ENCODE measurements around the gene GDPD4. TPM values are rescaled to one million over a fixed set of nuclear protein-coding genes. Genes with fewer than 3 reads are reported as not detected.

GDPD4 gene
- total RNA-seq, 2 experiments from 2014 or later, result not detected

- no peaks in the 10 kb centered on the region for H3K36me3 Mint-ChIP-seq
Observed at GRCh38 chr11:77175021-77175842, 126.3 kb downstream of the GDPD4 start.

GRCh38 chr11:77174559-77174958 is 126.9 kb downstream of the GDPD4 start:
- Mint-ChIP-seq H3K4me3 (no peak overlapping the region), H3K4me1 (no peaks in the 10 kb centered on the region), H3K9me3 (ENCODE audit: low read depth) (no peaks in the 10 kb centered on the region), H3K27me3 (no peaks in the 10 kb centered on the region), H3K27ac (no peak overlapping the region), H3K36me3 (no peaks in the 10 kb centered on the region)
- CTCF ChIA-PET, result interaction anchor here (2.7 kb wide), 1 partner anchor 47 kb away, joined by 9 read pairs; the partner anchor contains the start of gene MYO7A
- ATAC-seq (no peak), DNase-seq (no peak)

More at GRCh38 chr11:77175021-77175842, 126.3 kb downstream of the GDPD4 start:
- Mint-ChIP-seq H3K27me3 (no peaks in the 10 kb centered on the region), H3K27ac (no peak overlapping the region), H3K4me3 (no peak overlapping the region), H3K4me1 (no peaks in the 10 kb centered on the region), H3K9me3 (ENCODE audit: low read depth) (no peaks in the 10 kb centered on the region)
- CTCF ChIA-PET, result interaction anchor here (2.7 kb wide), 1 partner anchor 48 kb away, joined by 9 read pairs; the partner anchor contains the start of gene MYO7A
- DNase-seq (no peak), ATAC-seq (no peak)

GRCh38 chr11:77173494-77173893 is 128.0 kb downstream of the GDPD4 start:
- DNase-seq (no peak), ATAC-seq (no peak)
- no peaks in the 10 kb centered on the region for H3K9me3 Mint-ChIP-seq (ENCODE audit: low read depth)
- no peaks in the 10 kb centered on the region for H3K27me3 Mint-ChIP-seq
- no peak overlapping the region for H3K4me3 Mint-ChIP-seq
- no peaks in the 10 kb centered on the region for H3K36me3 Mint-ChIP-seq
- no peak overlapping the region for H3K27ac Mint-ChIP-seq
- CTCF ChIA-PET, result interaction anchor here (1.2 to 2.7 kb wide), 2 partner anchors 15 to 46 kb away, joined by 5 to 9 read pairs; partner anchors contain the start of gene MYO7A
- no peaks in the 10 kb centered on the region for H3K4me1 Mint-ChIP-seq

- ATAC-seq, result no peak
- Mint-ChIP-seq H3K27me3 (no peaks in the 10 kb centered on the region), H3K9me3 (ENCODE audit: low read depth) (no peaks in the 10 kb centered on the region), H3K27ac (no peak overlapping the region), H3K4me3 (no peak overlapping the region), H3K4me1 (peaks cover 1% of the 10 kb centered on the region), H3K36me3 (no peaks in the 10 kb centered on the region)
- CTCF ChIA-PET, result interaction anchor here (1.2 to 2.7 kb wide), 2 partner anchors 16 to 45 kb away, joined by 5 to 9 read pairs; partner anchors contain the start of gene MYO7A
- no peak for DNase-seq
Observed at GRCh38 chr11:77172666-77172982, 128.9 kb downstream of the GDPD4 start.

GRCh38 chr11:77171885-77172665 is 129.4 kb downstream of the GDPD4 start:
- Mint-ChIP-seq H3K27ac (no peak overlapping the region), H3K4me1 (peaks cover 5% of the 10 kb centered on the region), H3K27me3 (no peaks in the 10 kb centered on the region), H3K9me3 (ENCODE audit: low read depth) (no peaks in the 10 kb centered on the region), H3K4me3 (no peak overlapping the region), H3K36me3 (no peaks in the 10 kb centered on the region)
- ATAC-seq, result no peak
- DNase-seq, result no peak
- CTCF ChIA-PET, result interaction anchor here (1.2 kb wide), 1 partner anchor 16 kb away, joined by 5 read pairs; no protein-coding TSS in a partner anchor

- no peak for DNase-seq
- no peaks in the 10 kb centered on the region for H3K27me3 Mint-ChIP-seq
- ATAC-seq, result no peak
- H3K27ac Mint-ChIP-seq, result no peak overlapping the region
- H3K36me3 Mint-ChIP-seq, result no peaks in the 10 kb centered on the region
- CTCF ChIA-PET, result no interaction called here
- H3K4me3 Mint-ChIP-seq, result no peak overlapping the region
- no peaks in the 10 kb centered on the region for H3K9me3 Mint-ChIP-seq (ENCODE audit: low read depth)
- peaks cover 5% of the 10 kb centered on the region for H3K4me1 Mint-ChIP-seq
Observed at GRCh38 chr11:77171254-77171653, 130.2 kb downstream of the GDPD4 start.

- ATAC-seq (no peak), DNase-seq (no peak)
- Mint-ChIP-seq H3K4me1 (peaks cover 5% of the 10 kb centered on the region), H3K9me3 (ENCODE audit: low read depth) (no peaks in the 10 kb centered on the region), H3K27ac (no peak overlapping the region), H3K27me3 (no peaks in the 10 kb centered on the region), H3K36me3 (no peaks in the 10 kb centered on the region), H3K4me3 (no peak overlapping the region)
- CTCF ChIA-PET, result no interaction called here
Observed at GRCh38 chr11:77170107-77170506, 131.4 kb downstream of the GDPD4 start.

DNA sequence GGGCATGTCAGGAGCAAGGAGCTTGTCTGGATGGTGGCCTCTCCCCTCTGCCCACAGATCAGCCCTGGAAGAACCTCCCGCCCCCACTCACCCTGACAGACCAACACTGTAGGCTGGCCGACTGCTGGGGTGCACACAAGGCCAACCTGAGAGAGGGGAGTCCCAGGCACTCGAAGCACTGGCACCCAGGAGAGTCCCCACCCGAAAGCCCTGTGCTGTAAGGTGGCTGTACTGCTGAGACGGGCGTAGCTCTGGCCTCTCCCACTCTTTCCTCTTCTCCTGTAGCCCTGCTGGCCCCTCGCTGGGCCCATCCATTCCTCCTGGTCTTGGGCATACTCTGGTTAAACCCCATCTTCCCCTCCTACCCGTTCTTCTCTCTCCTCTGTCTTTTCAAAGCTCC is 133.7 kb downstream of the GDPD4 start:
- no peak for ATAC-seq
- H3K4me1 Mint-ChIP-seq, result peaks cover 5% of the 10 kb centered on the region
- H3K27me3 Mint-ChIP-seq, result peaks cover 4% of the 10 kb centered on the region
- DNase-seq, result no peak
- H3K36me3 Mint-ChIP-seq, result no peaks in the 10 kb centered on the region
- no peaks in the 10 kb centered on the region for H3K9me3 Mint-ChIP-seq (ENCODE audit: low read depth)
- no peak overlapping the region for H3K27ac Mint-ChIP-seq
- CTCF ChIA-PET, result interaction anchor here (2.6 kb wide), 1 partner anchor 40 kb away, joined by 19 read pairs; the partner anchor contains the start of gene MYO7A
- H3K4me3 Mint-ChIP-seq, result no peak overlapping the region

DNA sequence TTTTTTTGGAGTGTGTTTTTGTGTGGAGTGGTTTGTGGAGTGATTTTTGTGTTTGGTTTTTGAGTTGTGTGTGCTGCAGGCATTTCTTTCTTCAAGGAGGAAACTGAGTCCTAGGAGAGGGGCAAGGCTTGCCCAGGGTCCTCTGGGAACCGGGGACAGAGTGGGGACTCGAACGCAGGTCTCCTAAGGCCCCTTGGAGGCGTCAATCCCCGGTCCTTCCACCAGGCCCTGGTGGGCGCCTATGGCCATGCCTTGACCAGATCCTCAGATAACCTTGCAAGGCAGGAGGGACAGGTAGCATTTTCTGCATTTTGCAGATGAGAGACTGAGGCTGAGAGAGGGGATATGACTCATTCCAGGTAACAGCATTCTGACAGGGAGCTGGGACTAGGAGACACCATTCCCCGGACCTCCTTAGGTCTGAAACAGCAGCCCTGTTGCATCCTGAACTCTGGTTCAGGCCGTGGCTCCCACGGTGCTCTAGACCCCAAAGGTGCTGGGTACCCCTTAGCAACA is 134.3 kb downstream of the GDPD4 start:
- H3K4me1 Mint-ChIP-seq, result peaks cover 5% of the 10 kb centered on the region
- H3K4me3 Mint-ChIP-seq, result no peak overlapping the region
- no peak overlapping the region for H3K27ac Mint-ChIP-seq
- no peak for DNase-seq
- peaks cover 4% of the 10 kb centered on the region for H3K27me3 Mint-ChIP-seq
- no peaks in the 10 kb centered on the region for H3K9me3 Mint-ChIP-seq (ENCODE audit: low read depth)
- H3K36me3 Mint-ChIP-seq, result no peaks in the 10 kb centered on the region
- no peak for ATAC-seq
- CTCF ChIA-PET, result interaction anchor here (2.6 kb wide), 1 partner anchor 39 kb away, joined by 19 read pairs; the partner anchor contains the start of gene MYO7A

Other genes with a start within 250 kb of the GDPD4 start
- under 1 TPM; 0.20 to 0.28 TPM for gene CAPN5, start 234.7 kb downstream of the GDPD4 start, total RNA-seq
- gene OMP, start 198.8 kb downstream of the GDPD4 start, total RNA-seq, result not detected
- under 1 TPM; 0.23 to 0.28 TPM for gene MYO7A, start 173.4 kb downstream of the GDPD4 start, total RNA-seq
- 10 to 100 TPM; 66.1 to 75.5 TPM for gene PAK1, start 172.4 kb upstream of the GDPD4 start, total RNA-seq